ENCODE measurements around the gene UMPS. TPM values are rescaled to one million over a fixed set of nuclear protein-coding genes. Genes with fewer than 3 reads are reported as not detected.

Gene UMPS
- total RNA-seq, 2 donors from 2014 or later, result 15.5 to 16.1 TPM

- no peak for DNase-seq (ENCODE audit: low spot score)
- intact Hi-C loops (cut with DNase I), result loop anchor here (2.0 to 5.0 kb wide), 2 partner anchors 140 to 142 kb away; no protein-coding TSS in a partner anchor
These were observed 30.3 kb downstream of the UMPS start for GRCh38 chr3:124760601-124761000.

- intact Hi-C loops (cut with DNase I), result loop anchor here (2.0 to 5.0 kb wide), 2 partner anchors 139 to 141 kb away; no protein-coding TSS in a partner anchor
- peak; percentile 97 for DNase-seq (ENCODE audit: low spot score)
These were observed 31.1 kb downstream of the UMPS start for GRCh38 chr3:124761250-124761796.

GRCh38 chr3:124761935-124762660 is 31.8 kb downstream of the UMPS start:
- DNase-seq (ENCODE audit: low spot score), result no peak
- intact Hi-C loops (cut with DNase I), result loop anchor here (2.0 to 5.0 kb wide), 2 partner anchors 139 to 140 kb away; no protein-coding TSS in a partner anchor

GRCh38 chr3:124762661-124763011 is 32.4 kb downstream of the UMPS start:
- no peak for DNase-seq (ENCODE audit: low spot score)
- intact Hi-C loops (cut with DNase I), result loop anchor here in 1 of 2 donors (5.0 kb wide), 1 partner anchor 140 kb away; no protein-coding TSS in a partner anchor

- intact Hi-C loops (cut with DNase I), result loop anchor here in 1 of 2 donors (5.0 kb wide), 1 partner anchor 139 kb away; no protein-coding TSS in a partner anchor
- DNase-seq (ENCODE audit: low spot score), result no peak
These were observed 33.0 kb downstream of the UMPS start for GRCh38 chr3:124763206-124763605.

GRCh38 chr3:124763644-124764358 is 33.5 kb downstream of the UMPS start:
- intact Hi-C loops (cut with DNase I), result loop anchor here in 1 of 2 donors (5.0 kb wide), 1 partner anchor 138 kb away; no protein-coding TSS in a partner anchor
- DNase-seq (ENCODE audit: low spot score), result no peak

GRCh38 chr3:124764746-124765145 is 34.5 kb downstream of the UMPS start:
- intact Hi-C loops (cut with DNase I), result loop anchor here in 1 of 2 donors (5.0 kb wide), 1 partner anchor 138 kb away; no protein-coding TSS in a partner anchor
- DNase-seq (ENCODE audit: low spot score), result no peak

- intact Hi-C loops (cut with DNase I), result no loop called here
- no peak for DNase-seq (ENCODE audit: low spot score)
These were observed 35.1 kb downstream of the UMPS start for GRCh38 chr3:124765197-124765840.

- intact Hi-C loops (cut with DNase I), result no loop called here
- DNase-seq (ENCODE audit: low spot score), result no peak
These were observed 36.2 kb downstream of the UMPS start for GRCh38 chr3:124766113-124767095.

- DNase-seq (ENCODE audit: low spot score), result no peak
- intact Hi-C loops (cut with DNase I), result no loop called here
These were observed 37.0 kb downstream of the UMPS start for GRCh38 chr3:124767264-124767663.

- no peak for DNase-seq (ENCODE audit: low spot score)
- intact Hi-C loops (cut with DNase I), result no loop called here
These were observed 37.4 kb downstream of the UMPS start for GRCh38 chr3:124767691-124768090.

GRCh38 chr3:124768812-124769211 is 38.6 kb downstream of the UMPS start:
- intact Hi-C loops (cut with DNase I), result no loop called here
- no peak for DNase-seq (ENCODE audit: low spot score)

GRCh38 chr3:124769462-124769861 is 39.2 kb downstream of the UMPS start:
- intact Hi-C loops (cut with DNase I), result no loop called here
- DNase-seq (ENCODE audit: low spot score), result no peak

GRCh38 chr3:124770336-124771082 is 40.3 kb downstream of the UMPS start:
- DNase-seq (ENCODE audit: low spot score), result no peak

GRCh38 chr3:124771083-124771445 is 40.8 kb downstream of the UMPS start:
- intact Hi-C loops (cut with DNase I), result no loop called here
- no peak for DNase-seq (ENCODE audit: low spot score)

More at GRCh38 chr3:124770336-124771082, 40.3 kb downstream of the UMPS start:
- intact Hi-C loops (cut with DNase I), result no loop called here

GRCh38 chr3:124772081-124772831 is 42.0 kb downstream of the UMPS start:
- intact Hi-C loops (cut with DNase I), result no loop called here

More at GRCh38 chr3:124772081-124772831, 42.0 kb downstream of the UMPS start:
- no peak for DNase-seq (ENCODE audit: low spot score)
